ENCODE measurements around the gene PARD3. TPM values are rescaled to one million over a fixed set of nuclear protein-coding genes. Genes with fewer than 3 reads are reported as not detected.

PARD3 gene
- total and polyA plus RNA-seq, 2 donors (not counting 1 experiment from before 2014, with no cell fraction given): 24.0 to 46.4 TPM

DNA sequence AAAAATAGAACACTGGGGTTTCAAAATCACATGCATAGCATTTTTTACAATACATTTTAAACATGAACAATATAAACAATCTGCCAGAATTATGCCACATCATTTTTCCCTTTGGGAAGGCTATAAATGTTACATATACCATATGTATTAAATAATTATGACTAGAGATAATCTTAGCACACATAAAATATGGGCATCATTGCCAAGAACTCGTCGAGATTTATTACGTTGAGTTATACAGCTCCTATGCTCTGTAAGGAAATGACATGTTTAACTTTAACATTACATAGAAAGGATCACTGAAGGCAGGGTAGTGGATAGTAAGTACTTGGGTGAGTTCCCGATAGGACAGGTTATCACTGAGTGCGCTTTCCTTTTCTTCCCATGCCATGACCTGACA is 267.8 kb downstream of the PARD3 start:
- Histone ChIP-seq H3K27ac (ENCODE audit: insufficient read depth, low read length) (no peak overlapping the region), H3K36me3 (ENCODE audit: control insufficient read depth, insufficient read depth, low read length) (no peaks in the 10 kb centered on the region), H3K27me3 (ENCODE audit: control insufficient read depth, insufficient read depth, low read length) (no peaks in the 10 kb centered on the region), H3K9ac (ENCODE audit: insufficient read depth, low read length) (no peak overlapping the region), H3K9me3 (ENCODE audit: control insufficient read depth, insufficient read depth, low read depth, low read length) (no peaks in the 10 kb centered on the region), H3K4me3 (replicated peaks in 1 of 4; ENCODE audit: control extremely low read depth in 1 of 4, insufficient read depth in 1 of 4, low read depth in 3 of 4, low read length in 4 of 4) (peak overlapping the region in 1 of 4 experiments; percentile 18), H3K4me2 (ENCODE audit: extremely low read depth, insufficient read depth, low read length) (peak overlapping the region; percentile 66), H4K20me1 (ENCODE audit: control insufficient read depth, extremely low read depth, insufficient read depth, low read length) (no peaks in the 10 kb centered on the region), H3K4me1 (ENCODE audit: control insufficient read depth, extremely low read depth, insufficient read depth, low read length) (no peaks in the 10 kb centered on the region), H3K79me2 (ENCODE audit: control insufficient read depth, insufficient read depth, low read length) (no peaks in the 10 kb centered on the region), H2AFZ (ENCODE audit: low read length) (no peak overlapping the region)
- TF ChIP-seq EZH2 (IDR thresholded peaks at IDR 0.05; ENCODE audit: low read length, missing control alignments): no peak
- TF ChIP-seq, protein P1, sequence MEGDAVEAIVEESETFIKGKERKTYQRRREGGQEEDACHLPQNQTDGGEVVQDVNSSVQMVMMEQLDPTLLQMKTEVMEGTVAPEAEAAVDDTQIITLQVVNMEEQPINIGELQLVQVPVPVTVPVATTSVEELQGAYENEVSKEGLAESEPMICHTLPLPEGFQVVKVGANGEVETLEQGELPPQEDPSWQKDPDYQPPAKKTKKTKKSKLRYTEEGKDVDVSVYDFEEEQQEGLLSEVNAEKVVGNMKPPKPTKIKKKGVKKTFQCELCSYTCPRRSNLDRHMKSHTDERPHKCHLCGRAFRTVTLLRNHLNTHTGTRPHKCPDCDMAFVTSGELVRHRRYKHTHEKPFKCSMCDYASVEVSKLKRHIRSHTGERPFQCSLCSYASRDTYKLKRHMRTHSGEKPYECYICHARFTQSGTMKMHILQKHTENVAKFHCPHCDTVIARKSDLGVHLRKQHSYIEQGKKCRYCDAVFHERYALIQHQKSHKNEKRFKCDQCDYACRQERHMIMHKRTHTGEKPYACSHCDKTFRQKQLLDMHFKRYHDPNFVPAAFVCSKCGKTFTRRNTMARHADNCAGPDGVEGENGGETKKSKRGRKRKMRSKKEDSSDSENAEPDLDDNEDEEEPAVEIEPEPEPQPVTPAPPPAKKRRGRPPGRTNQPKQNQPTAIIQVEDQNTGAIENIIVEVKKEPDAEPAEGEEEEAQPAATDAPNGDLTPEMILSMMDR (conservative IDR thresholded peaks at IDR 0.05 in 1 of 2, IDR thresholded peaks at IDR 0.05 in 1 of 2; ENCODE audit: low read depth in 1 of 2, low read length in 2 of 2): no peak
- DNase-seq (ENCODE audit: low read depth in 2 of 2): peak in 1 of 2 donors; percentile 85

- no peaks in the 10 kb centered on the region for H4K20me1 ChIP-seq (ENCODE audit: control insufficient read depth, extremely low read depth, insufficient read depth, low read length)
- no peak overlapping the region for H2AFZ ChIP-seq (ENCODE audit: low read length)
- no peak overlapping the region for H3K9ac ChIP-seq (ENCODE audit: insufficient read depth, low read length)
- no peak overlapping the region for H3K4me2 ChIP-seq (ENCODE audit: extremely low read depth, insufficient read depth, low read length)
- no peaks in the 10 kb centered on the region for H3K27me3 ChIP-seq (ENCODE audit: control insufficient read depth, insufficient read depth, low read length)
- H3K27ac ChIP-seq (ENCODE audit: insufficient read depth, low read length): no peak overlapping the region
- H3K36me3 ChIP-seq (ENCODE audit: control insufficient read depth, insufficient read depth, low read length): no peaks in the 10 kb centered on the region
- H3K9me3 ChIP-seq (ENCODE audit: control insufficient read depth, insufficient read depth, low read depth, low read length): no peaks in the 10 kb centered on the region
- DNase-seq (ENCODE audit: low read depth in 2 of 2): no peak
- no peak overlapping the region for H3K4me3 ChIP-seq (replicated peaks in 1 of 4; ENCODE audit: control extremely low read depth in 1 of 4, insufficient read depth in 1 of 4, low read depth in 3 of 4, low read length in 4 of 4)
- no peaks in the 10 kb centered on the region for H3K79me2 ChIP-seq (ENCODE audit: control insufficient read depth, insufficient read depth, low read length)
- no peak for TF ChIP-seq EZH2 (IDR thresholded peaks at IDR 0.05; ENCODE audit: low read length, missing control alignments)
- TF ChIP-seq, protein P1 (conservative IDR thresholded peaks at IDR 0.05 in 1 of 2, IDR thresholded peaks at IDR 0.05 in 1 of 2; ENCODE audit: low read depth in 1 of 2, low read length in 2 of 2): no peak
- no peaks in the 10 kb centered on the region for H3K4me1 ChIP-seq (ENCODE audit: control insufficient read depth, extremely low read depth, insufficient read depth, low read length)
Measured at GRCh38 chr10:34544400-34544799, 270.7 kb downstream of the PARD3 start.

GRCh38 chr10:34543716-34544115 is 271.4 kb downstream of the PARD3 start:
- no peak for DNase-seq (ENCODE audit: low read depth in 2 of 2)
- TF ChIP-seq, protein P1 (conservative IDR thresholded peaks at IDR 0.05 in 1 of 2, IDR thresholded peaks at IDR 0.05 in 1 of 2; ENCODE audit: low read depth in 1 of 2, low read length in 2 of 2): no peak
- no peak for TF ChIP-seq EZH2 (IDR thresholded peaks at IDR 0.05; ENCODE audit: low read length, missing control alignments)
- H3K4me2 ChIP-seq (ENCODE audit: extremely low read depth, insufficient read depth, low read length): no peak overlapping the region
- no peaks in the 10 kb centered on the region for H3K36me3 ChIP-seq (ENCODE audit: control insufficient read depth, insufficient read depth, low read length)
- H3K79me2 ChIP-seq (ENCODE audit: control insufficient read depth, insufficient read depth, low read length): no peaks in the 10 kb centered on the region
- no peak overlapping the region for H2AFZ ChIP-seq (ENCODE audit: low read length)
- no peak overlapping the region for H3K9ac ChIP-seq (ENCODE audit: insufficient read depth, low read length)
- H4K20me1 ChIP-seq (ENCODE audit: control insufficient read depth, extremely low read depth, insufficient read depth, low read length): no peaks in the 10 kb centered on the region
- no peak overlapping the region for H3K4me3 ChIP-seq (replicated peaks in 1 of 4; ENCODE audit: control extremely low read depth in 1 of 4, insufficient read depth in 1 of 4, low read depth in 3 of 4, low read length in 4 of 4)
- peaks cover 3% of the 10 kb centered on the region for H3K4me1 ChIP-seq (ENCODE audit: control insufficient read depth, extremely low read depth, insufficient read depth, low read length)
- H3K9me3 ChIP-seq (ENCODE audit: control insufficient read depth, insufficient read depth, low read depth, low read length): no peaks in the 10 kb centered on the region
- H3K27ac ChIP-seq (ENCODE audit: insufficient read depth, low read length): no peak overlapping the region
- H3K27me3 ChIP-seq (ENCODE audit: control insufficient read depth, insufficient read depth, low read length): no peaks in the 10 kb centered on the region

All from fibroblast of lung (primary cell).